H1 (cell line): ENCODE results near the gene PRICKLE1. TPM values are rescaled to one million over a fixed set of nuclear protein-coding genes. Genes with fewer than 3 reads are reported as not detected.
"Not testable (repeated sequence)": the region's sequence is repeated elsewhere in the genome, so short reads cannot be mapped to it uniquely, and the experiment has no call there.

Source experiments
- CTCF ChIA-PET: fragments of 300-600 bp; sonication (Branson Sonifier 250); formaldehyde crosslinking; loops from one replicate; lab custom pipeline; 2021; ENCODE audit not compliant: partially characterized antibody; lab: Charles Lee
- POLR2A ChIA-PET: fragments of 300-600 bp; sonication (Branson Sonifier 250); formaldehyde crosslinking; loops from one replicate; lab custom pipeline; 2021; ENCODE audit warnings: inconsistent platforms; ENCODE audit not compliant: partially characterized antibody; lab: Charles Lee
- DNase-seq, 2 experiments: peaks; one replicate each; pipeline versions ENCODE4 v3.0.0 to v3.0.0-alpha.2; 2010 to 2022; ENCODE audit warnings: low spot score in 2 of 2, low read depth in 1 of 2, mixed read lengths in 1 of 2
- FAIRE-seq: peaks from 2 replicates; lab custom pipeline; 2011; peaks lifted over from hg19 to GRCh38; lab: Jason Lieb, UNC
- H2AFZ ChIP-seq: 2 replicates; pipeline ENCODE4 v1.8.1; 2012; ENCODE audit warnings: low read length, inconsistent platforms
- H2AK5ac ChIP-seq: 2 replicates; pipeline ENCODE4 v1.6.1; 2013; ENCODE audit warnings: low read depth, low read length
- H2BK120ac ChIP-seq: replicated peaks from 2 replicates; pipeline ENCODE3; 2013; ENCODE audit warnings: low read depth, low read length, inconsistent platforms
- H2BK12ac ChIP-seq: 2 replicates; pipeline ENCODE4 v1.6.1; 2013; ENCODE audit warnings: low read depth, low read length
- H2BK15ac ChIP-seq: 2 replicates; pipeline ENCODE4 v1.6.1; 2013; ENCODE audit warnings: low read length
- H2BK20ac ChIP-seq: 2 replicates; pipeline ENCODE4 v1.6.1; 2013; ENCODE audit warnings: low read length
- H2BK5ac ChIP-seq: 2 replicates; pipeline ENCODE4 v1.6.1; 2013; ENCODE audit warnings: low read depth, low read length
- H3K14ac ChIP-seq: 2 replicates; pipeline ENCODE4 v1.6.1; 2013; ENCODE audit warnings: inconsistent platforms; ENCODE audit not compliant: insufficient read length
- H3K18ac ChIP-seq: 2 replicates; pipeline ENCODE4 v1.6.1; 2013; ENCODE audit warnings: low read length; ENCODE audit errors: extremely low read depth
- H3K23ac ChIP-seq: 2 replicates; pipeline ENCODE4 v1.6.1; 2013; ENCODE audit warnings: inconsistent platforms; ENCODE audit not compliant: insufficient read length
- H3K23me2 ChIP-seq: 2 replicates; pipeline ENCODE4 v1.6.1; 2013; ENCODE audit warnings: low read depth, low read length
- H3K27ac ChIP-seq: 2 replicates; pipeline ENCODE4 v1.6.1; 2011; ENCODE audit warnings: low read depth, low read length, inconsistent platforms
- H3K27me3 ChIP-seq, 4 experiments: replicated peaks in 1 of 4; 1 replicate in 1 of 4; 2 replicates in 3 of 4; pipeline versions ENCODE4 v1.6.1 to v1.8.1; 2011 to 2013; ENCODE audit warnings: low read length in 3 of 4, mild to moderate bottlenecking in 3 of 4, inconsistent platforms in 2 of 4, mixed read lengths in 2 of 4, moderate library complexity in 1 of 4; ENCODE audit not compliant: control insufficient read depth in 3 of 4, insufficient read depth in 3 of 4; ENCODE audit errors: extremely low read depth in 1 of 4
- H3K36me3 ChIP-seq, 4 experiments: 2 replicates each; pipeline versions ENCODE4 v1.6.1 to v1.8.1; 2011 to 2013; ENCODE audit warnings: mild to moderate bottlenecking in 4 of 4, low read length in 3 of 4, moderate library complexity in 2 of 4, control low read depth in 1 of 4, inconsistent platforms in 1 of 4; ENCODE audit not compliant: insufficient read depth in 4 of 4, control insufficient read depth in 2 of 4
- H3K4ac ChIP-seq: replicated peaks from 2 replicates; pipeline ENCODE3; 2013; ENCODE audit warnings: low read length, low read depth, mixed read lengths, inconsistent platforms; ENCODE audit not compliant: insufficient read length
- H3K4me1 ChIP-seq, 4 experiments: replicated peaks in 1 of 4; 1 replicate in 1 of 4; 2 replicates in 3 of 4; pipeline versions ENCODE4 v1.6.1 to v1.8.1; 2011 to 2013; ENCODE audit warnings: low read length in 3 of 4, inconsistent platforms in 2 of 4, mixed read lengths in 1 of 4; ENCODE audit not compliant: insufficient read depth in 4 of 4, control insufficient read depth in 3 of 4
- H3K4me2 ChIP-seq, 2 experiments: 2 replicates each; pipeline versions ENCODE4 v1.6.1 to v1.8.1; 2011 to 2013; ENCODE audit warnings: low read depth in 2 of 2, low read length in 2 of 2, control low read depth in 1 of 2, inconsistent platforms in 1 of 2, mild to moderate bottlenecking in 1 of 2; ENCODE audit not compliant: insufficient read depth in 1 of 2
- H3K4me3 ChIP-seq, 4 experiments: fragments of 200-600, 300-600 bp in 1 of 4; sonication (generic), shearing (Covaris generic), sonication (Bioruptor Twin) in 1 of 4; 2 replicates each; pipeline versions ENCODE4 v1.5.1 to v1.8.1; 2011 to 2016; ENCODE audit warnings: low read length in 4 of 4, low read depth in 3 of 4, control low read depth in 2 of 4, inconsistent platforms in 2 of 4, mild to moderate bottlenecking in 2 of 4, mixed read lengths in 1 of 4, moderate library complexity in 1 of 4; ENCODE audit not compliant: insufficient read depth in 2 of 4; ENCODE audit errors: extremely low read depth in 1 of 4
- H3K56ac ChIP-seq: replicated peaks from 2 replicates; pipeline ENCODE3; 2013; ENCODE audit warnings: low read depth, mild to moderate bottlenecking, mixed read lengths, low read length, inconsistent platforms; ENCODE audit not compliant: insufficient read length
- H3K79me1 ChIP-seq: 2 replicates; pipeline ENCODE4 v1.6.1; 2013; ENCODE audit warnings: low read depth, low read length, control low read depth
- H3K79me2 ChIP-seq, 2 experiments: 2 replicates each; pipeline versions ENCODE4 v1.6.1 to v1.8.1; 2012 to 2013; ENCODE audit warnings: low read length in 2 of 2, mild to moderate bottlenecking in 2 of 2, inconsistent platforms in 1 of 2; ENCODE audit not compliant: insufficient read depth in 2 of 2, control insufficient read depth in 1 of 2
- H3K9ac ChIP-seq, 4 experiments: replicated peaks in 1 of 4; 1 replicate in 1 of 4; 2 replicates in 3 of 4; pipeline versions ENCODE4 v1.6.1 to v1.8.1; 2011 to 2013; ENCODE audit warnings: low read depth in 3 of 4, low read length in 3 of 4, control low read depth in 2 of 4, mild to moderate bottlenecking in 2 of 4, moderate library complexity in 2 of 4, inconsistent platforms in 1 of 4; ENCODE audit errors: extremely low read depth in 1 of 4
- H3K9me3 ChIP-seq, 2 experiments: 2 replicates each; pipeline versions ENCODE4 v1.6.1 to v1.8.1; 2012 to 2013; ENCODE audit warnings: mild to moderate bottlenecking in 2 of 2, moderate library complexity in 2 of 2, control low read depth in 1 of 2, inconsistent platforms in 1 of 2, low read depth in 1 of 2, low read length in 1 of 2, mixed read lengths in 1 of 2; ENCODE audit not compliant: insufficient read depth in 2 of 2
- H4K20me1 ChIP-seq, 2 experiments: replicated peaks in 1 of 2; 2 replicates each; pipeline versions ENCODE3 to v1.8.1; 2011 to 2013; ENCODE audit warnings: inconsistent platforms in 2 of 2, low read length in 2 of 2, mild to moderate bottlenecking in 1 of 2; ENCODE audit not compliant: insufficient read depth in 2 of 2, control insufficient read depth in 1 of 2
- H4K5ac ChIP-seq: 2 replicates; pipeline ENCODE4 v1.6.1; 2013; ENCODE audit warnings: low read length, low read depth, mixed read lengths, inconsistent platforms; ENCODE audit not compliant: insufficient read length
- H4K8ac ChIP-seq: 2 replicates; pipeline ENCODE4 v1.8.0; 2013; ENCODE audit warnings: mild to moderate bottlenecking, moderate library complexity, low read length, inconsistent platforms; ENCODE audit not compliant: insufficient read depth; ENCODE audit errors: extremely low read depth
- H4K91ac ChIP-seq: replicated peaks from 2 replicates; pipeline ENCODE3; 2013; ENCODE audit warnings: low read length, mixed read lengths, inconsistent platforms; ENCODE audit not compliant: insufficient read length
- WGBS, 2 experiments: shearing (Covaris generic) in 1 of 2; methylation state at CpG; one replicate each; pipeline versions ENCODE4 v1.1.6 to v1.1.7; 2013 to 2015; ENCODE audit warnings: low lambda C conversion rate in 2 of 2, mixed read lengths in 2 of 2, inconsistent platforms in 1 of 2, low coverage in 1 of 2, missing lambda C conversion rate in 1 of 2; ENCODE audit not compliant: insufficient replicate concordance in 2 of 2, insufficient coverage in 1 of 2, insufficient read length in 1 of 2; ENCODE audit errors: extremely low coverage in 1 of 2, missing lambda C conversion rate in 1 of 2; 5-methylcytosine and 5-hydroxymethylcytosine counted together
- polyA plus RNA-seq, 7 experiments: library from polyadenylated mRNA; depleted of rRNA in 3 of 7; stranded (reverse) in 5 of 7; unstranded in 2 of 7; fragments of >200 nt in 5 of 7; fragments of 200-250 nt in 2 of 7; gene quantifications; 1 replicate in 5 of 7; 2 replicates in 1 of 7; 4 replicates in 1 of 7; pipeline versions ENCODE4 v1.2.1 to v1.2.3, GENCODE V29; 2011 to 2013; ENCODE audit warnings: missing spikeins in 2 of 7, mixed read lengths in 2 of 7
- total RNA-seq: library from RNA; stranded (reverse); fragmentation: NEBNext Ultra II Directional; extraction: Animal tissue kit (Norgen Biotek cat#: 25700); gene quantifications from 2 replicates; pipeline ENCODE4 v1.2.1, GENCODE V29; 2021

The PRICKLE1 gene
- total and polyA plus RNA-seq, 2 of the 8 experiments (the other 6 are each of a cell fraction or from before 2014, with no cell fraction given), result 14.0 to 22.4 TPM

GRCh38 chr12:42541308-42541707, 48.2 kb downstream of the PRICKLE1 start:
- not testable (repeated sequence) for H2BK12ac ChIP-seq, H4K20me1 ChIP-seq

More at GRCh38 chr12:42541308-42541707, 48.2 kb downstream of the PRICKLE1 start:
- H3K4me1 ChIP-seq, H2BK20ac ChIP-seq, H3K4ac ChIP-seq, H3K4me2 ChIP-seq, H3K79me2 ChIP-seq, H4K8ac ChIP-seq, H3K36me3 ChIP-seq, H4K5ac ChIP-seq, H3K79me1 ChIP-seq, H2AFZ ChIP-seq, DNase-seq, H3K14ac ChIP-seq, H3K27ac ChIP-seq, H3K9ac ChIP-seq, H3K23me2 ChIP-seq, H3K27me3 ChIP-seq, H2AK5ac ChIP-seq, FAIRE-seq, H3K23ac ChIP-seq, H2BK5ac ChIP-seq, H2BK120ac ChIP-seq, H3K4me3 ChIP-seq, H3K18ac ChIP-seq, H2BK15ac ChIP-seq, H3K9me3 ChIP-seq, H4K91ac ChIP-seq, H3K56ac ChIP-seq: not testable (repeated sequence)
- WGBS, 2 experiments, result 81% methylated on average over 2 of the region's 2 CpGs; no CpG with 5 or more reads in 1 of the 2 experiments
- ChIA-PET CTCF (interaction anchor here (0.9 to 1.1 kb wide), 2 partner anchors 9 to 13 kb away, joined by 3 to 5 read pairs; no protein-coding TSS in a partner anchor), POLR2A (interaction anchor here (0.6 to 0.8 kb wide), 3 partner anchors 90 to 1969 kb away, joined by 3 to 5 read pairs (median 3); no protein-coding TSS in a partner anchor)
